Esophagus squamous epithelium (tissue), 4 donors: ENCODE data around the gene DNAJA1.

Source experiments
- CTCF ChIP-seq, 6 experiments: fragments of 450-650 bp in 4 of 6; fragments of 200-600 bp in 2 of 6; sonication (generic) in 2 of 6; IDR thresholded peaks; one replicate each; pipeline ENCODE4 v1.5.1; 2016 to 2019; ENCODE audit warnings: antibody characterized with exemption in 6 of 6, mild to moderate bottlenecking in 4 of 6, moderate library complexity in 4 of 6
- POLR2A ChIP-seq, 4 donors: fragments of 450-650 bp; IDR thresholded peaks; one replicate each; pipeline ENCODE4 v1.6.1; 2017; ENCODE audit warnings: antibody characterized with exemption in 4 of 4, mild to moderate bottlenecking in 4 of 4, moderate library complexity in 3 of 4

GRCh38 chr9:33048054-33048465, 23.0 kb downstream of the DNAJA1 start:
- no peak for TF ChIP-seq POLR2A (IDR thresholded peaks at IDR 0.05)
- no peak for TF ChIP-seq CTCF (IDR thresholded peaks at IDR 0.05)
